Activated naive CD4-positive, alpha-beta T cell (primary cell): ENCODE results near the gene USP3.
A peak's percentile ranks its signal among the peaks of the same experiment; 100 is the strongest.

Source experiments
- DNase-seq, 4 experiments: peaks; one replicate each; lab custom pipeline; 2025; lab: John Stamatoyannopoulos, UW

USP3 gene

GRCh38 chr15:63497642-63498467 is 6.5 kb upstream of the USP3 start:
- peak in 2 of 4 experiments; percentile 45 to 61 for DNase-seq

- no peak for DNase-seq
Measured at GRCh38 chr15:63499175-63499549, 5.2 kb upstream of the USP3 start.

GRCh38 chr15:63499611-63500010 is 4.8 kb upstream of the USP3 start:
- DNase-seq = no peak

- DNase-seq = no peak
Measured at GRCh38 chr15:63500265-63501250, 3.8 kb upstream of the USP3 start.

GRCh38 chr15:63501256-63502089 is 2.9 kb upstream of the USP3 start:
- DNase-seq = peak in 1 of 4 experiments; percentile 13

- DNase-seq = no peak
Measured at GRCh38 chr15:63502137-63502766, 2.1 kb upstream of the USP3 start.

GRCh38 chr15:63502843-63503738 is 1.3 kb upstream of the USP3 start:
- peak in 3 of 4 experiments; percentile 12 to 41 (median 30) for DNase-seq

- DNase-seq = peak; percentile 69 to 78 (median 76)
Measured at GRCh38 chr15:63503739-63504246, 600 bp upstream of the USP3 start.

GRCh38 chr15:63504979-63505841 is 817 bp downstream of the USP3 start:
- peak in 2 of 4 experiments; percentile 32 to 34 for DNase-seq

GRCh38 chr15:63505842-63506222 is 1.4 kb downstream of the USP3 start:
- DNase-seq = no peak

GRCh38 chr15:63506537-63507035 is 2.2 kb downstream of the USP3 start:
- DNase-seq = no peak

- DNase-seq = no peak
Measured at GRCh38 chr15:63507878-63508818, 3.8 kb downstream of the USP3 start.

GRCh38 chr15:63509056-63509954 is 4.9 kb downstream of the USP3 start:
- no peak for DNase-seq

GRCh38 chr15:63509955-63510940 is 5.9 kb downstream of the USP3 start:
- no peak for DNase-seq

- DNase-seq = no peak
Measured at GRCh38 chr15:63512148-63512547, 7.8 kb downstream of the USP3 start.
